ENCODE measurements around the gene R3HDM2.
"Not testable (repeated sequence)": the region's sequence is repeated elsewhere in the genome, so short reads cannot be mapped to it uniquely, and the experiment has no call there.

DNA sequence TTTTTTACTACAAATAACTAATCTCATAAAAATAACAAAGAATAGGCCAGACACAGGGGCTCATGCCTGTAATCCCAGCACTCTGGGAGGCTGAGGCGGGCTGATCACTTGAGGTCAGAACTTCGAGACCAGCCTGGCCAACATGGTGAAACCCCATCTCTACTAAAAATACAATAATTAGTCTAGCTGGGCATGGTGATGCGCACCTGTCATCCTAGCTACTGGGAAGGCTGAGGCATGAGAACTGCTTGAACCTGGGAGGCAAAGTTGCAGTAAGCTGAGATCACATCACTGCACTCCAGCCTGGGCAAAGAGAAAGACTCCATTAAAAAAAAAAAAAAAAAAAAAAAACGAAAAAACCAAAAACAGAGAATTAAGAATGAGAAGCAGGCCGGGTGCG, 16.7 kb downstream of the R3HDM2 start:
- TF ChIP-seq, protein P1, sequence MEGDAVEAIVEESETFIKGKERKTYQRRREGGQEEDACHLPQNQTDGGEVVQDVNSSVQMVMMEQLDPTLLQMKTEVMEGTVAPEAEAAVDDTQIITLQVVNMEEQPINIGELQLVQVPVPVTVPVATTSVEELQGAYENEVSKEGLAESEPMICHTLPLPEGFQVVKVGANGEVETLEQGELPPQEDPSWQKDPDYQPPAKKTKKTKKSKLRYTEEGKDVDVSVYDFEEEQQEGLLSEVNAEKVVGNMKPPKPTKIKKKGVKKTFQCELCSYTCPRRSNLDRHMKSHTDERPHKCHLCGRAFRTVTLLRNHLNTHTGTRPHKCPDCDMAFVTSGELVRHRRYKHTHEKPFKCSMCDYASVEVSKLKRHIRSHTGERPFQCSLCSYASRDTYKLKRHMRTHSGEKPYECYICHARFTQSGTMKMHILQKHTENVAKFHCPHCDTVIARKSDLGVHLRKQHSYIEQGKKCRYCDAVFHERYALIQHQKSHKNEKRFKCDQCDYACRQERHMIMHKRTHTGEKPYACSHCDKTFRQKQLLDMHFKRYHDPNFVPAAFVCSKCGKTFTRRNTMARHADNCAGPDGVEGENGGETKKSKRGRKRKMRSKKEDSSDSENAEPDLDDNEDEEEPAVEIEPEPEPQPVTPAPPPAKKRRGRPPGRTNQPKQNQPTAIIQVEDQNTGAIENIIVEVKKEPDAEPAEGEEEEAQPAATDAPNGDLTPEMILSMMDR (conservative IDR thresholded peaks at IDR 0.05 in 1 of 2, IDR thresholded peaks at IDR 0.05 in 1 of 2; ENCODE audit: extremely low read depth in 1 of 2, insufficient read depth in 1 of 2, low read depth in 1 of 2, low read length in 2 of 2), result not testable (repeated sequence)
- TF ChIP-seq EZH2 (IDR thresholded peaks at IDR 0.05; ENCODE audit: borderline replicate concordance, low read length), result not testable (repeated sequence)

All from mammary epithelial cell (primary cell).